Measurements from ENCODE around the gene DYNC1LI2. TPM values are rescaled to one million over a fixed set of nuclear protein-coding genes. Genes with fewer than 3 reads are reported as not detected.

The DYNC1LI2 gene
- total RNA-seq, 4 donors from 2014 or later, result 102 to 212 (median 137) TPM

- WGBS, result 97% methylated on average over 6 of the region's 6 CpGs
- Histone ChIP-seq H3K4me3 (no peak overlapping the region), H3K9me3 (no peaks in the 10 kb centered on the region), H3K27me3 (no peaks in the 10 kb centered on the region), H3K27ac (no peak overlapping the region), H3K36me3 (no peaks in the 10 kb centered on the region), H3K4me1 (no peaks in the 10 kb centered on the region)
- DNase-seq (ENCODE audit: low spot score in 2 of 2), result no peak
- TF ChIP-seq POLR2A (IDR thresholded peaks at IDR 0.05) (no peak), EP300 (IDR thresholded peaks at IDR 0.05) (no peak), CTCF (IDR thresholded peaks at IDR 0.05) (no peak), POLR2AphosphoS5 (IDR thresholded peaks at IDR 0.05) (no peak)
These were observed 73.6 kb downstream of the DYNC1LI2 start for GRCh38 chr16:66677836-66678235.

- DNase-seq (ENCODE audit: low spot score in 2 of 2), result no peak
- 91% methylated on average over 7 of the region's 7 CpGs for whole genome bisulfite sequencing
These were observed 74.2 kb downstream of the DYNC1LI2 start for GRCh38 chr16:66677179-66677578.

GRCh38 chr16:66676599-66676998, 74.8 kb downstream of the DYNC1LI2 start:
- WGBS, result 77% methylated on average over 3 of the region's 3 CpGs
- H3K27ac ChIP-seq, result no peak overlapping the region
- no peaks in the 10 kb centered on the region for H3K27me3 ChIP-seq
- no peaks in the 10 kb centered on the region for H3K9me3 ChIP-seq
- no peaks in the 10 kb centered on the region for H3K4me1 ChIP-seq
- H3K4me3 ChIP-seq, result no peak overlapping the region
- TF ChIP-seq POLR2A (IDR thresholded peaks at IDR 0.05) (no peak), POLR2AphosphoS5 (IDR thresholded peaks at IDR 0.05) (no peak), CTCF (IDR thresholded peaks at IDR 0.05) (no peak), EP300 (IDR thresholded peaks at IDR 0.05) (no peak)
- no peak for DNase-seq (ENCODE audit: low spot score in 2 of 2)
- no peaks in the 10 kb centered on the region for H3K36me3 ChIP-seq

More at GRCh38 chr16:66677179-66677578, 74.2 kb downstream of the DYNC1LI2 start:
- H3K36me3 ChIP-seq, result no peaks in the 10 kb centered on the region
- no peaks in the 10 kb centered on the region for H3K27me3 ChIP-seq
- H3K4me3 ChIP-seq, result no peak overlapping the region
- H3K27ac ChIP-seq, result no peak overlapping the region
- no peak for TF ChIP-seq EP300 (IDR thresholded peaks at IDR 0.05)
- no peak for TF ChIP-seq CTCF (IDR thresholded peaks at IDR 0.05)
- no peak for TF ChIP-seq POLR2A (IDR thresholded peaks at IDR 0.05)
- no peak for TF ChIP-seq POLR2AphosphoS5 (IDR thresholded peaks at IDR 0.05)
- H3K4me1 ChIP-seq, result no peaks in the 10 kb centered on the region
- no peaks in the 10 kb centered on the region for H3K9me3 ChIP-seq

- TF ChIP-seq CTCF (IDR thresholded peaks at IDR 0.05), result no peak
- TF ChIP-seq POLR2A (IDR thresholded peaks at IDR 0.05), result no peak
- no peak for TF ChIP-seq POLR2AphosphoS5 (IDR thresholded peaks at IDR 0.05)
- no peak for TF ChIP-seq EP300 (IDR thresholded peaks at IDR 0.05)
- H3K27me3 ChIP-seq, result no peaks in the 10 kb centered on the region
- no peaks in the 10 kb centered on the region for H3K4me1 ChIP-seq
- 94% methylated on average over 2 of the region's 2 CpGs for WGBS
- DNase-seq (ENCODE audit: low spot score in 2 of 2), result no peak
- no peak overlapping the region for H3K27ac ChIP-seq
- no peak overlapping the region for H3K4me3 ChIP-seq
- H3K9me3 ChIP-seq, result no peaks in the 10 kb centered on the region
- no peaks in the 10 kb centered on the region for H3K36me3 ChIP-seq
These were observed 77.7 kb downstream of the DYNC1LI2 start for GRCh38 chr16:66673691-66674090.

Other genes with a start within 250 kb of the DYNC1LI2 start
- gene TK2, start 201.5 kb downstream of the DYNC1LI2 start, total RNA-seq, result 10 to 100 TPM; 13.6 to 27.0 (median 19.7) TPM
- 10 to 100 TPM; 15.4 to 33.7 (median 21.4) TPM for gene CKLF, start 199.0 kb downstream of the DYNC1LI2 start, total RNA-seq
- gene CMTM1, start 185.2 kb downstream of the DYNC1LI2 start, total RNA-seq, result 1 to 10 TPM in 3 of 4 donors, under 1 TPM in 1; 0.97 to 1.6 (median 1.5) TPM
- not detected for gene CMTM2, start 172.1 kb downstream of the DYNC1LI2 start, total RNA-seq
- gene CMTM3, start 146.9 kb downstream of the DYNC1LI2 start, total RNA-seq, result 10 to 100 TPM in 2 of 4 donors, 1 to 10 TPM in 2; 6.5 to 15.5 (median 9.2) TPM
- 10 to 100 TPM; 24.0 to 55.1 (median 36.4) TPM for gene CMTM4, start 54.9 kb downstream of the DYNC1LI2 start, total RNA-seq
- gene TERB1, start 50.0 kb upstream of the DYNC1LI2 start, total RNA-seq, result not detected
- 10 to 100 TPM; 36.2 to 57.5 (median 45.0) TPM for gene NAE1, start 79.4 kb upstream of the DYNC1LI2 start, total RNA-seq
- not detected for gene CA7, start 92.8 kb upstream of the DYNC1LI2 start, total RNA-seq
- gene PDP2, start 128.9 kb upstream of the DYNC1LI2 start, total RNA-seq, result 1 to 10 TPM; 5.0 to 8.3 (median 6.6) TPM
- gene CDH16, start 167.3 kb upstream of the DYNC1LI2 start, total RNA-seq, result under 1 TPM in 1 of 4 donors, not detected in 3; 0.45 TPM
- 10 to 100 TPM in 1 of 4 donors, 1 to 10 TPM in 3; 1.5 to 12.1 (median 4.6) TPM for gene RRAD, start 173.9 kb upstream of the DYNC1LI2 start, total RNA-seq
- gene CIAO2B, start 182.8 kb upstream of the DYNC1LI2 start, total RNA-seq, result 10 to 100 TPM; 34.4 to 69.0 (median 45.0) TPM
- gene CES2, start 183.9 kb upstream of the DYNC1LI2 start, total RNA-seq, result 10 to 100 TPM; 33.6 to 56.0 (median 42.3) TPM
- gene CES3, start 209.7 kb upstream of the DYNC1LI2 start, total RNA-seq, result 1 to 10 TPM in 3 of 4 donors, not detected in 1; 1.4 to 2.2 (median 1.5) TPM
- gene CES4A, start 237.0 kb upstream of the DYNC1LI2 start, total RNA-seq, result 100 to 1,000 TPM in 2 of 4 donors, 10 to 100 TPM in 2; 47.2 to 148 (median 99.9) TPM

Measured in suprapubic skin (tissue), 4 donors.